Aorta (tissue), 5 donors: Measurements from ENCODE around the gene IGFN1. TPM values are rescaled to one million over a fixed set of nuclear protein-coding genes. Genes with fewer than 3 reads are reported as not detected.

Source experiments
- ATAC-seq: fragments of 200-7000 bp; cut with Tn5 transposase; one replicate; pipeline ENCODE4 v1.9.1; 2022; ENCODE audit warnings: moderate library complexity; ENCODE audit not compliant: low FRiP score
- DNase-seq, 2 donors: peaks; one replicate each; pipeline ENCODE4 v3.0.0-alpha.2; 2020
- H3K27ac ChIP-seq, 2 donors: one replicate each; pipeline ENCODE4 v1.5.1; 2013; ENCODE audit warnings: low read length in 2 of 2, mild to moderate bottlenecking in 2 of 2, moderate library complexity in 2 of 2, control low read depth in 1 of 2, inconsistent platforms in 1 of 2, low read depth in 1 of 2
- H3K27me3 ChIP-seq, 2 donors: one replicate each; pipeline ENCODE4 v1.6.1; 2013; ENCODE audit warnings: control low read depth in 1 of 2, low read length in 1 of 2, mild to moderate bottlenecking in 1 of 2, moderate library complexity in 1 of 2; ENCODE audit not compliant: insufficient read depth in 2 of 2, control insufficient read depth in 1 of 2
- H3K36me3 ChIP-seq, 2 donors: one replicate each; pipeline ENCODE4 v1.6.1; 2013; ENCODE audit warnings: control low read depth in 1 of 2, low read length in 1 of 2, mild to moderate bottlenecking in 1 of 2; ENCODE audit not compliant: insufficient read depth in 2 of 2, control insufficient read depth in 1 of 2
- H3K4me1 ChIP-seq, 2 donors: one replicate each; pipeline ENCODE4 v1.6.1; 2013; ENCODE audit warnings: low read length in 2 of 2, control low read depth in 1 of 2, mild to moderate bottlenecking in 1 of 2, moderate library complexity in 1 of 2; ENCODE audit not compliant: insufficient read depth in 2 of 2, control insufficient read depth in 1 of 2
- H3K4me3 ChIP-seq, 2 donors: one replicate each; pipeline ENCODE4 v1.5.1; 2013; ENCODE audit warnings: low read length in 2 of 2, control low read depth in 1 of 2, mild to moderate bottlenecking in 1 of 2
- H3K9me3 ChIP-seq: one replicate; pipeline ENCODE4 v1.6.1; 2013; ENCODE audit warnings: mild to moderate bottlenecking, low read length; ENCODE audit not compliant: control insufficient read depth
- WGBS, 2 donors: extraction: QIAGEN DNeasy Blood & Tissue Kit; methylation state at CpG; one replicate each; pipeline ENCODE4 v1.1.7; 2013; 5-methylcytosine and 5-hydroxymethylcytosine counted together
- intact Hi-C, 2 donors: fragments of 100-400 bp; cut with DNase I; formaldehyde crosslinking; loops; one replicate each; pipeline versions ENCODE4 v1.14.2 to v1.15.0; 2022
- long read RNA-seq, 2 donors: library from polyadenylated mRNA; unstranded; transcript quantifications; one replicate each; pipeline ENCODE4 v2.0.0, GENCODE V29; 2020 to 2021
- polyA plus RNA-seq, 2 donors: library from polyadenylated mRNA; stranded (reverse); fragments of 200-250 nt; gene quantifications; one replicate each; pipeline ENCODE4 v1.2.3, GENCODE V29; 2013
- total RNA-seq, 2 donors: library from RNA; stranded (reverse); fragmentation: NEBNext Ultra II Directional; extraction: Animal tissue kit (Norgen Biotek cat#: 25700); gene quantifications; one replicate each; pipeline ENCODE4 v1.2.1, GENCODE V29; 2021
- donor health status: healthy with polysubstance abuse.
- donor health status: Bipolar disorder and iron deficiency.
- donor health status: DM: no; HTN: no; CAD: no.
- donor health status: DM: no; HTN: no; CAD: no.
- donor health status: DM: yes; HTN: yes; CAD: no.

Gene IGFN1
- total RNA-seq: under 1 TPM; 0.12 to 0.19 TPM
- polyA plus RNA-seq: under 1 TPM; 0.03 to 0.50 TPM
- long read RNA-seq, donor 1: 0 reads
- long read RNA-seq, donor 2: 0 reads

- ATAC-seq (no peak), DNase-seq (no peak)
- WGBS, 2 donors: 55 to 56% methylated on average over 9 of the region's 9 CpGs
- Histone ChIP-seq H3K4me1 (no peaks in the 10 kb centered on the region), H3K27ac (no peak within 1 kb of the TSS), H3K4me3 (no peak within 1 kb of the TSS), H3K27me3 (no peaks in the 10 kb centered on the region), H3K36me3 (no peaks in the 10 kb centered on the region), H3K9me3 (no peaks in the 10 kb centered on the region)
- intact Hi-C loops: no loop called here
These were observed at the start of gene IGFN1 for GRCh38 chr1:201190624-201191051. IGFN1 (plus strand) TSS chr1:201190824; CDS start chr1:201193294, 2,470 bp downstream.

GRCh38 chr1:201140941-201141260 lies 49.7 kb upstream of the IGFN1 start:
- intact Hi-C loops: no loop called here
- no peak for ATAC-seq
- Histone ChIP-seq H3K36me3 (peaks cover 0 to 3% of the 10 kb centered on the region in 2 donors), H3K9me3 (no peaks in the 10 kb centered on the region), H3K4me3 (no peak overlapping the region), H3K4me1 (peaks cover 0 to 5% of the 10 kb centered on the region in 2 donors), H3K27ac (no peak overlapping the region), H3K27me3 (no peaks in the 10 kb centered on the region)
- 92 to 94% methylated on average over 8 of the region's 8 CpGs for WGBS, 2 donors
- DNase-seq: peak in 1 of 2 donors; percentile 25

- intact Hi-C loops: no loop called here
- Histone ChIP-seq H3K27ac (no peak overlapping the region), H3K36me3 (peaks cover 0 to 3% of the 10 kb centered on the region in 2 donors), H3K4me1 (peaks cover 0 to 5% of the 10 kb centered on the region in 2 donors), H3K27me3 (no peaks in the 10 kb centered on the region), H3K9me3 (no peaks in the 10 kb centered on the region), H3K4me3 (no peak overlapping the region)
- 97 to 98% methylated on average over 5 of the region's 5 CpGs for WGBS, 2 donors
- no peak for ATAC-seq
- DNase-seq: peak in 1 of 2 donors; percentile 56
These were observed 49.2 kb upstream of the IGFN1 start for GRCh38 chr1:201141418-201141817.

- no peaks in the 10 kb centered on the region for H3K27me3 ChIP-seq
- intact Hi-C loops: no loop called here
- DNase-seq (peak in 1 of 2 donors; percentile 76), ATAC-seq (peak; percentile 19)
- 80 to 86% methylated on average over 16 of the region's 16 CpGs for WGBS, 2 donors
- peaks cover 0 to 5% of the 10 kb centered on the region in 2 donors for H3K4me1 ChIP-seq
- peaks cover 0 to 5% of the 10 kb centered on the region in 2 donors for H3K36me3 ChIP-seq
- H3K4me3 ChIP-seq: no peak overlapping the region
- no peaks in the 10 kb centered on the region for H3K9me3 ChIP-seq
- H3K27ac ChIP-seq: no peak overlapping the region
These were observed 48.4 kb upstream of the IGFN1 start for GRCh38 chr1:201142011-201142848.

- ATAC-seq (no peak), DNase-seq (peak in 1 of 2 donors; percentile 14)
- intact Hi-C loops: no loop called here
- Histone ChIP-seq H3K27ac (no peak overlapping the region), H3K27me3 (no peaks in the 10 kb centered on the region), H3K4me3 (no peak overlapping the region), H3K9me3 (no peaks in the 10 kb centered on the region), H3K4me1 (peaks cover 0 to under 1% of the 10 kb centered on the region in 2 donors), H3K36me3 (peaks cover 0 to 5% of the 10 kb centered on the region in 2 donors)
- WGBS, 2 donors: 85% methylated on average over 16 of the region's 16 CpGs
These were observed 47.5 kb upstream of the IGFN1 start for GRCh38 chr1:201142849-201143725.

- Histone ChIP-seq H3K4me3 (no peak overlapping the region), H3K27me3 (no peaks in the 10 kb centered on the region), H3K27ac (no peak overlapping the region), H3K9me3 (no peaks in the 10 kb centered on the region), H3K4me1 (no peaks in the 10 kb centered on the region), H3K36me3 (peaks cover 0 to 5% of the 10 kb centered on the region in 2 donors)
- no peak for ATAC-seq
- WGBS, 2 donors: 87 to 88% methylated on average over 18 of the region's 18 CpGs
- DNase-seq: no peak
- intact Hi-C loops: no loop called here
These were observed 46.6 kb upstream of the IGFN1 start for GRCh38 chr1:201143726-201144635.

DNA sequence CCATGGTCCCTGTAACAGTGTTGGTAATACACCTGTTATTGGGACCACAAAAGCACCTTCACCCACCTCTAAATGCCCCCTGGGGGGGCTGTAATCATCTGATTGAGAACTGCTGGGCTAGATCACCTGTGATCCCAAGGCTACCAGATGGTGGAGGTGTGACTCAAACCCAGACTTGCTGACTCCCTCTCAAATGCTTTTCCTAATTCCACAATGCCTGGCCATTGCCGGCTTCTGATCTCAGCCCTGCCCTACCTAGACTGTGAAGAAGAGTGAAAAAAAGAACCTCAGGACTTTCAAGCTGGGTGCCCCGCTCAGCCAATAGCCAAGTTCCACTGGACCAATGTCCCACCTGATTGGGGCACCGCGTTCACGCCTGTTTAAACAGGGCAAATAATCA lies 45.9 kb upstream of the IGFN1 start:
- 72 to 86% methylated on average over 5 of the region's 5 CpGs for WGBS, 2 donors
- H3K36me3 ChIP-seq: peaks cover 0 to 5% of the 10 kb centered on the region in 2 donors

GRCh38 chr1:201145132-201145531 lies 45.5 kb upstream of the IGFN1 start:
- Histone ChIP-seq H3K4me3 (no peak overlapping the region), H3K4me1 (no peaks in the 10 kb centered on the region), H3K27me3 (no peaks in the 10 kb centered on the region), H3K9me3 (no peaks in the 10 kb centered on the region), H3K27ac (no peak overlapping the region), H3K36me3 (peaks cover 0 to 5% of the 10 kb centered on the region in 2 donors)
- DNase-seq: no peak
- WGBS, 2 donors: 79 to 96% methylated on average over 3 of the region's 3 CpGs
- intact Hi-C loops: no loop called here
- no peak for ATAC-seq

More for the DNA sequence above, 45.9 kb upstream of the IGFN1 start:
- no peak for DNase-seq
- ATAC-seq: no peak
- intact Hi-C loops: no loop called here
- H3K9me3 ChIP-seq: no peaks in the 10 kb centered on the region
- H3K4me1 ChIP-seq: no peaks in the 10 kb centered on the region
- no peak overlapping the region for H3K27ac ChIP-seq
- H3K27me3 ChIP-seq: no peaks in the 10 kb centered on the region
- H3K4me3 ChIP-seq: no peak overlapping the region
